ENCODE measurements around the gene NEK1. TPM values are rescaled to one million over a fixed set of nuclear protein-coding genes. Genes with fewer than 3 reads are reported as not detected.

Gene NEK1
- total and polyA plus RNA-seq, 4 donors = 3.6 to 32.9 (median 9.3) TPM

DNA sequence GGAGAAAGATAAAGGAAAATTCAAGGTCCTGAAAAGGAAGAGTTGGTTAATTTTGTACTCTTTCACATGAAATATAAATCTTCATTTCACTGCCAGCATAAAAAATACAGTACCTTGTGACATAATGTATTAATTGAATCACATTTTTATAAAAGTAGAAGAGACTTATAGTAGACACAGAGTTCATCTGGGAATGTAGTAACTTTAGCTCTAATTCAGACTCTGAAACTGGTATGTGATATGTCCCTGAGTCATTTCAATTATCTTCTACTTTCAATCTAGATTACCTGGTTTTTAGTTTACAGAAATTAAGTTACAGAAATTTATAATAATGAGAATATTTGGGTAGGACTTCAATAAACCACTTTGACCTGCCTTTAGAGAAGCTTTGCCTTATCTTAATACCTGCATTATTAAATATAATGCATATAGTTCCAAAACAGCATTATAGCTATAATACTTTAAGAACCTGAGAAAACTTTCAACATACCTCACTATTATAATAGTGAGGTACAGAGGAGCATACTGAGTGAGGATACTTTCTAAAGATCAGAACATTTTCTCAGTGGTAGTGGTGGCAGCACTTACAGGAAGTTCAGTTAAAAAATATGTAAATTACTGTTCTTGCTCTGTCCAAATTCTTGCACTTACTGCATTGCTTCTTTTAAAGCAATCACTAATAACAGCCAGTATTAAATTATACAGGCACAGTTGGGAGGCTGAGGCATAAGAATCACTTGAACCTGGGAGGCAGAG lies 11.2 kb downstream of the NEK1 start:
- ATAC-seq (ENCODE audit: insufficient read depth, low FRiP score) (no peak), DNase-seq (no peak)
- TF ChIP-seq, protein P1, sequence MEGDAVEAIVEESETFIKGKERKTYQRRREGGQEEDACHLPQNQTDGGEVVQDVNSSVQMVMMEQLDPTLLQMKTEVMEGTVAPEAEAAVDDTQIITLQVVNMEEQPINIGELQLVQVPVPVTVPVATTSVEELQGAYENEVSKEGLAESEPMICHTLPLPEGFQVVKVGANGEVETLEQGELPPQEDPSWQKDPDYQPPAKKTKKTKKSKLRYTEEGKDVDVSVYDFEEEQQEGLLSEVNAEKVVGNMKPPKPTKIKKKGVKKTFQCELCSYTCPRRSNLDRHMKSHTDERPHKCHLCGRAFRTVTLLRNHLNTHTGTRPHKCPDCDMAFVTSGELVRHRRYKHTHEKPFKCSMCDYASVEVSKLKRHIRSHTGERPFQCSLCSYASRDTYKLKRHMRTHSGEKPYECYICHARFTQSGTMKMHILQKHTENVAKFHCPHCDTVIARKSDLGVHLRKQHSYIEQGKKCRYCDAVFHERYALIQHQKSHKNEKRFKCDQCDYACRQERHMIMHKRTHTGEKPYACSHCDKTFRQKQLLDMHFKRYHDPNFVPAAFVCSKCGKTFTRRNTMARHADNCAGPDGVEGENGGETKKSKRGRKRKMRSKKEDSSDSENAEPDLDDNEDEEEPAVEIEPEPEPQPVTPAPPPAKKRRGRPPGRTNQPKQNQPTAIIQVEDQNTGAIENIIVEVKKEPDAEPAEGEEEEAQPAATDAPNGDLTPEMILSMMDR (IDR thresholded peaks at IDR 0.05; ENCODE audit: control extremely low read depth, extremely low read depth) = no peak
- no peak overlapping the region for H3K27ac ChIP-seq (ENCODE audit: low read depth in 1 of 2, low read length in 1 of 2)
- H3K9ac ChIP-seq (ENCODE audit: insufficient read depth in 1 of 2, low read length in 2 of 2) = no peak overlapping the region
- H3K4me3 ChIP-seq = no peak overlapping the region
- H3K4me1 ChIP-seq (ENCODE audit: control insufficient read depth in 5 of 5, insufficient read depth in 5 of 5, low read length in 5 of 5) = peaks cover 0 to 13% (median 0%) of the 10 kb centered on the region in 5 donors
- H3K27me3 ChIP-seq (ENCODE audit: control insufficient read depth in 3 of 3, insufficient read depth in 3 of 3, low read length in 2 of 3) = no peaks in the 10 kb centered on the region
- no peaks in the 10 kb centered on the region for H3K9me3 ChIP-seq (ENCODE audit: control insufficient read depth in 4 of 4, insufficient read depth in 3 of 4, low read length in 3 of 4)
- peaks cover 0 to 7% (median 3%) of the 10 kb centered on the region in 4 donors for H3K36me3 ChIP-seq (ENCODE audit: control insufficient read depth in 4 of 4, insufficient read depth in 4 of 4, low read length in 4 of 4)

DNA sequence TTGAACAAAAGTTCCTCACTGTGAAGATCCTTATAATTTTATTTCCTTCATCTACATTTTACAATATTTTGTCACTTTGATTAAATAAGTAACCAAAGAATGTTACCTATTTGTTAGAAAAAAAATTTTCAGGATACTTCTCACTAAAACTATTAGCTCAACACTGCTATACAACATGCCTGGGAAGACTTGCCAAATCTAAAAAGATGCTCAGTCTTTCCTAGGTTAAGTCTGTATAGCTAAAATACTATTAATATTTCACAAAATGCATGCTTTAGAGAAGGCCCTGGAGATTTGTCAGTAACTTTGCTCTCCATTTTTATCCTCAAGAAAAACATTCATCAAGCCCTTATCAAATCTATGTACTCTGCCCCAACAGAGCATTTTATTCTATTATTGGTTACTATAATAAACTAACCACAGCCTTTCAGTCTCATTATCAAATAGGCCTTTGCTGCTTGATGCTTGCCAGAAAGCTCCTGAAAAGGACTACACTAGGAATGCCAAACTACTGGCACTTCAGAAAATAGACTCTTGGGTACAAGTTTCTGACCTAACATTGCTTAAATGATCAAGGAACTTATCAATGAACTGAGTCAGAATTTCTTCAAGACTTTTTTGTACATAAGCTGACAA lies 17.7 kb downstream of the NEK1 start:
- no peak for ATAC-seq (ENCODE audit: insufficient read depth, low FRiP score)

DNA sequence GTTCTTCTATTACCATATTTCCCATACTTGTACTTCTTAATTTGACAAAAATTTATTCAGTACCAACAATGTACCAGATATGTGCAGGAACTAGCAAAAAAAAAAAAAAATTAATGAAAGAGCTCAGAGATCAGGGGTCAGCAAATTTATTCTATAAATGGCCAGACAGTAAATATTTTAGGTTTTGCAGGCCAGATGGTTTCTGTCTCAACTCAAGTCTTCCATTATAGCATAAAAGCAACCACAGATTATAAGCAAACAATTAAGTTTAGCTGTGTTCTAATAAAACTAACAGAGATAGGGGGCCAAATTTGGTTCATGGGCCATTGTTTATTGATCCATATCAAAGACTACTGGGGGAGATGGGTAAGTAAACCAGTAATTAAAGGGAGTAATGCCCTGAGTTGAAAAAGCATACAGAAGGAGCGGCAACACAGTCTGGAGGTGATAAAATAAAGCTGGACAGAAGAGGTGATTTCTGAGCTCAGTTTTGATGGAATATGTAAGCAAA lies 19.3 kb downstream of the NEK1 start:
- no peak overlapping the region for H3K27ac ChIP-seq (ENCODE audit: low read depth in 1 of 2, low read length in 1 of 2)
- peaks cover 0 to 10% (median 0%) of the 10 kb centered on the region in 5 donors for H3K4me1 ChIP-seq (ENCODE audit: control insufficient read depth in 5 of 5, insufficient read depth in 5 of 5, low read length in 5 of 5)
- H3K4me3 ChIP-seq = no peak overlapping the region
- DNase-seq (peak; percentile 34 to 95 (median 95)), ATAC-seq (ENCODE audit: insufficient read depth, low FRiP score) (no peak)
- peaks cover 2 to 9% (median 7%) of the 10 kb centered on the region in 4 donors for H3K36me3 ChIP-seq (ENCODE audit: control insufficient read depth in 4 of 4, insufficient read depth in 4 of 4, low read length in 4 of 4)
- 83 to 90% methylated on average over 1 of the region's 1 CpG for WGBS, 2 donors
- no peaks in the 10 kb centered on the region for H3K9me3 ChIP-seq (ENCODE audit: control insufficient read depth in 4 of 4, insufficient read depth in 3 of 4, low read length in 3 of 4)
- TF ChIP-seq, protein P1 (IDR thresholded peaks at IDR 0.05; ENCODE audit: control extremely low read depth, extremely low read depth) = no peak
- no peaks in the 10 kb centered on the region for H3K27me3 ChIP-seq (ENCODE audit: control insufficient read depth in 3 of 3, insufficient read depth in 3 of 3, low read length in 2 of 3)
- no peak overlapping the region for H3K9ac ChIP-seq (ENCODE audit: insufficient read depth in 1 of 2, low read length in 2 of 2)

More for the DNA sequence above, 17.7 kb downstream of the NEK1 start:
- Histone ChIP-seq H3K27ac (ENCODE audit: low read depth in 1 of 2, low read length in 1 of 2) (peak overlapping the region in 1 of 2 donors; percentile 2), H3K4me3 (no peak overlapping the region), H3K36me3 (ENCODE audit: control insufficient read depth in 4 of 4, insufficient read depth in 4 of 4, low read length in 4 of 4) (peaks cover 0 to 6% (median 2%) of the 10 kb centered on the region in 4 donors), H3K4me1 (ENCODE audit: control insufficient read depth in 5 of 5, insufficient read depth in 5 of 5, low read length in 5 of 5) (peaks cover 0 to 10% (median 0%) of the 10 kb centered on the region in 5 donors), H3K9ac (ENCODE audit: insufficient read depth in 1 of 2, low read length in 2 of 2) (no peak overlapping the region), H3K9me3 (ENCODE audit: control insufficient read depth in 4 of 4, insufficient read depth in 3 of 4, low read length in 3 of 4) (no peaks in the 10 kb centered on the region), H3K27me3 (ENCODE audit: control insufficient read depth in 3 of 3, insufficient read depth in 3 of 3, low read length in 2 of 3) (no peaks in the 10 kb centered on the region)
- TF ChIP-seq, protein P1 (IDR thresholded peaks at IDR 0.05; ENCODE audit: control extremely low read depth, extremely low read depth) = no peak
- DNase-seq = no peak
